HFFc6 (cell line): Measurements from ENCODE around the gene GNL2. TPM values are rescaled to one million over a fixed set of nuclear protein-coding genes. Genes with fewer than 3 reads are reported as not detected.

Source experiments
- DNase-seq: peaks from one replicate; pipeline ENCODE4 v3.0.0-alpha.2; 2018
- H3K27ac Mint-ChIP-seq: 2 replicates; pipeline ENCODE4 v1.8.0; 2020; ENCODE audit warnings: mild to moderate bottlenecking, mixed read lengths
- H3K27me3 Mint-ChIP-seq: 2 replicates; pipeline ENCODE4 v1.8.0; 2021; ENCODE audit warnings: mild to moderate bottlenecking, moderate library complexity, mixed read lengths; ENCODE audit not compliant: insufficient read depth
- H3K36me3 Mint-ChIP-seq: 2 replicates; pipeline ENCODE4 v1.8.0; 2021; ENCODE audit warnings: low read depth, mixed read lengths
- H3K4me1 Mint-ChIP-seq: 2 replicates; pipeline ENCODE4 v1.8.0; 2020; ENCODE audit warnings: low read depth, mixed read lengths
- H3K4me3 Mint-ChIP-seq: 2 replicates; pipeline ENCODE4 v1.8.0; 2020; ENCODE audit warnings: mild to moderate bottlenecking, moderate library complexity, mixed read lengths
- H3K9me3 Mint-ChIP-seq: 2 replicates; pipeline ENCODE4 v1.8.0; 2020; ENCODE audit warnings: mild to moderate bottlenecking, mixed read lengths
- CTCF ChIP-seq: fragments of 200-600 bp; sonication (generic); IDR thresholded peaks from 2 replicates; pipeline ENCODE4 v1.5.0; 2021; ENCODE audit warnings: antibody characterized with exemption, mild to moderate bottlenecking
- total RNA-seq, 6 experiments: library from RNA; stranded (reverse); fragmentation: NEBNext Ultra II Directional; extraction: Animal tissue kit (Norgen Biotek cat#: 25700); gene quantifications; 2 replicates in 1 of 6; 3 replicates in 5 of 6; pipeline ENCODE4 v1.2.3, GENCODE V29; 2021

Gene GNL2
- total RNA-seq, 6 experiments from 2014 or later: 48.3 to 61.7 (median 57.0) TPM

- no peaks in the 10 kb centered on the region for H3K9me3 Mint-ChIP-seq
- no peak for DNase-seq
- H3K27me3 Mint-ChIP-seq: peaks cover 70% of the 10 kb centered on the region
- no peak overlapping the region for H3K4me3 Mint-ChIP-seq
- no peak overlapping the region for H3K27ac Mint-ChIP-seq
- no peaks in the 10 kb centered on the region for H3K36me3 Mint-ChIP-seq
- TF ChIP-seq CTCF: no peak
- no peaks in the 10 kb centered on the region for H3K4me1 Mint-ChIP-seq
Observed at GRCh38 chr1:37629008-37629407, 33.3 kb upstream of the GNL2 start.

- Mint-ChIP-seq H3K4me3 (no peak overlapping the region), H3K27me3 (peaks cover 65% of the 10 kb centered on the region), H3K4me1 (no peaks in the 10 kb centered on the region), H3K27ac (no peak overlapping the region), H3K36me3 (no peaks in the 10 kb centered on the region), H3K9me3 (no peaks in the 10 kb centered on the region)
- DNase-seq: no peak
- no peak for TF ChIP-seq CTCF
Observed at GRCh38 chr1:37628026-37628556, 32.4 kb upstream of the GNL2 start.

- TF ChIP-seq CTCF: no peak; the same call in 1 of the 2 replicates
- no peaks in the 10 kb centered on the region for H3K36me3 Mint-ChIP-seq
- no peak overlapping the region for H3K4me3 Mint-ChIP-seq
- peaks cover 29% of the 10 kb centered on the region for H3K27me3 Mint-ChIP-seq
- no peaks in the 10 kb centered on the region for H3K9me3 Mint-ChIP-seq
- no peaks in the 10 kb centered on the region for H3K4me1 Mint-ChIP-seq
- H3K27ac Mint-ChIP-seq: no peak overlapping the region
- no peak for DNase-seq
Observed at GRCh38 chr1:37622131-37622530, 26.4 kb upstream of the GNL2 start.

GRCh38 chr1:37621326-37621870 is 25.7 kb upstream of the GNL2 start:
- Mint-ChIP-seq H3K4me3 (no peak overlapping the region), H3K27ac (no peak overlapping the region), H3K9me3 (no peaks in the 10 kb centered on the region), H3K4me1 (no peaks in the 10 kb centered on the region), H3K27me3 (peaks cover 26% of the 10 kb centered on the region), H3K36me3 (no peaks in the 10 kb centered on the region)
- no peak for DNase-seq
- no peak for TF ChIP-seq CTCF

- 0 out of 2 replicates have a peak, but pooled peaks have one; percentile 15 for TF ChIP-seq CTCF
- Mint-ChIP-seq H3K27ac (no peak overlapping the region), H3K36me3 (no peaks in the 10 kb centered on the region), H3K27me3 (peaks cover 27% of the 10 kb centered on the region), H3K4me3 (no peak overlapping the region), H3K4me1 (no peaks in the 10 kb centered on the region), H3K9me3 (no peaks in the 10 kb centered on the region)
- DNase-seq: no peak
Observed at GRCh38 chr1:37620707-37621106, 25.0 kb upstream of the GNL2 start.
